ENCODE data around the gene CDC42EP5.
A peak's percentile ranks its signal among the peaks of the same experiment; 100 is the strongest.
"Not testable (repeated sequence)": the region's sequence is repeated elsewhere in the genome, so short reads cannot be mapped to it uniquely, and the experiment has no call there.

CDC42EP5 gene

DNA sequence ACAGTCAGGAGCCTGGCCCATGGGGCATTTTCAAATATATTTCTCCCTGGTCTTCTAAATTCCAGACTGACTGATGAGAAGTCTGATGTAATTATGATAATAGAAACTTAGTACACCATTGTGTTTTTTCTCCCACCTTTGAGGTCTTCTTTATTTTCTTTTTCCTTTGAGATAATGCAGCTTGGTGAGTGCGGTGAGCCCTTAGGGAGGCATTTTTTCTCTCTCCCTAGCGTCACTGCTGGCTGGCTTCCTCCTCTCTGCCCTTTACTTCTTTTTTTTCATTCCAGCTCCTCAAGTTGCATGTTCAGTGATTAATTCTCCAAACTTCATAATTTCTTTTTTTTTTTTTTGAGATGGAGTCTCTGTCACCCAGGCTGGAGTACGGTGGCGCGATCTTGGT lies 12.8 kb upstream of the CDC42EP5 start:
- DNase-seq: no peak

DNA sequence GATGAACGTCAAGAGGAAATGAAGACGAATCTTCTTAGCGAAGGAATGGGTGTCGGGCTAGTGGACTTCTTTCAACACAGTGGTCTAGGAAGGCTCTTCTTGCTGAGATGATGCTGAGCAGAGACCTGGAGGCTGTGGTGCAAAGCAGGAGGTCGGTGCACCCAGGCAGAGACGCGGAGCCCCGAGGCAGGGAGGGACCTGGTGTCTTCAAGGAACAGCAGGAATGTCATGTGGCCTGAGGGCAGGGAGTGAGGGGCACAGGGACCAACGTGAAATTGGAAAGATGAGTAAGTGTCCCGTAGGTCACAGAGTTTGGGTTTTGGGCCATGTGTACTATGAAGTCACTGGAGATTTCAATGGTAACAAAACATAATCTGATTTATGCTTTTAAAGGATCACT lies 11.4 kb upstream of the CDC42EP5 start:
- DNase-seq: no peak

DNA sequence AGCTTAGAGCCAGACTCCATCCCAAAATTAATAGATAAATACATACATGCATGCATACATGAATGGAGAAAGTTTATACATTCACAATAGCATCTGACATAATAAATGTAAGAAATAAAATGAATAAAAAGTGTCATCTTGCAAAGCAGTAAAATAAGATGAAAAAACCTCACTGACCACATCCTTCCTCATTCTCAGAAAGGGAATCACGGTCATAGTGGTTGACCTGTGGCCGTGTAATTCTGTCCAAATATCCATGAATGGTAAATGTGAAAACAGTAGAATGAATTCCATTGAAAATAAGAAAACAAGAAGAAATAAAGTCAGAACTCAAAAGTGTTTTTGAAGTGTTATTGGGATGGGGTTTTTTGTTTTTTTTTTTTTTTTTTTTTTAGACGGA lies 9.8 kb upstream of the CDC42EP5 start:
- no peak for DNase-seq

DNA sequence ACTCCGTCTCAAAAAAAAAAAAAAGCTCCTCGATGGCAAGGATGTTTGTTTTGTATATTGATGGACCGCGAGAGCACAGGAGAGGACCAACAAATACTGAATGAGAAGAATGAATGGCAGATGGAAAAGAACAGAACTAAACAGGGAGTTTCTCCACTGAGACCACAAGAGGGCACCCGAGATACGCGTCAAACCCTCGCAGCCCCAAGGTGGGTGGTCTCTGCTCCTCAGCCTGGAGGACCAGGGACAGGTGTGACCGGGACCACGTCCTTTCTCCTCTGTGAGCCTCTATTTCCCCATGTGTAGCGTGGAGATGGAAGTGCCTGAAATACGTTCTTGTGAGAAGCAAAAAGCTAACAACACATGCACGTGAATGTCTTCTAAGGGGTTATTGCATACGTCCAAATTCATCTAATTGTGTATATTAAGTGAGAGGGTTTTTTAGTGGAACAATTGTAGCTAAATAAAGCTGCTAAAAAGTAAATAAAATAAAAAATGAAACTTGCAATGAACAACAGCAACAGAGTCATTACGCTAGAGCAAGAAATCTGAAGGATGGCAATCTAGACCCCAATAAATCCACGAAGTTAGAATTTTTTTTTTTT lies 8.3 kb upstream of the CDC42EP5 start:
- DNase-seq: peak; percentile 13

DNA sequence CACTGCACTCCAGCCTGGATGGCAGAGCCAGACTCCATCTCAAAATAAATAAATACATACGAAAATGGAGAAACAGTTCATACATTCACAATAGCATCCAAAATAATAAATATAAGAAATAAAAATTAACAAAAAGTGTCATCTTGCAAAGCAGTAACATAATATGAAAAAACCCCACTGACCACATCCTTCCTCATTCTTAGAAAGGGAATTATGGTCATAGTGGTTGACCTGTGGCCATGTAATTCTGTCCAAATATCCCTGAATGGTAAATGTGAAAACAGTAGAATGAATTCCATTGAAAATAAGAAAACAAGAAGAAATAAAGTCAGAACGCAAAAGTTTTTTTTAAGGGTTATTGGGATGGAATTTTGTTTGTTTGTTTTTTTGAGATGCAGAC lies 7.0 kb upstream of the CDC42EP5 start:
- no peak for DNase-seq

DNA sequence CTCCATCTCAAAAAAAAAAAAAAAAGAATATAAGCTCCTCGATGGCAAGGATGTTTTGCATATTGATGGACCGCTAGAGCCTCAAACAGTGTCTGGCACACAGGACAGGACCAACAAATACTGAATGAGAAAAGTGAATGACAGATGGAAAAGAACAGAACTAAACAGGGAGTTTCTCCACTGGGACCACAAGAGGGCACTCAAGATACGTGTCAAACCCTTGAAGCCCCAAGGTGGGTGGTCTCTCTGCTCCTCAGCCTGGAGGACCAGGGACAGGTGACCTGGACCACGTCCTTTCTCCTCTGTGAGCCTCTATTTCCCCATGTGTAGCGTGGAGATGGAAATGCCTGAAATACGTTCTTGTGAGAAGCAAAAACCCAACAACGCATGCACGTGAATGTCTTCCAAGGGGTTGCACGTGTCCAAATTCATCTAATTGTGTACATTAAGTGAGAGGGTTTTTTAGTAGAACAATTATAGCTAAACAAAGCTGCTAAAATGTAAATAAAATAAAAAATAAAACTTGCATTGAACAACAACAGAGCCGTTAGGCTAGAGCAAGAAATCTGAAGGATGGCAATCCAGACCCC lies 5.7 kb upstream of the CDC42EP5 start:
- DNase-seq: no peak

DNA sequence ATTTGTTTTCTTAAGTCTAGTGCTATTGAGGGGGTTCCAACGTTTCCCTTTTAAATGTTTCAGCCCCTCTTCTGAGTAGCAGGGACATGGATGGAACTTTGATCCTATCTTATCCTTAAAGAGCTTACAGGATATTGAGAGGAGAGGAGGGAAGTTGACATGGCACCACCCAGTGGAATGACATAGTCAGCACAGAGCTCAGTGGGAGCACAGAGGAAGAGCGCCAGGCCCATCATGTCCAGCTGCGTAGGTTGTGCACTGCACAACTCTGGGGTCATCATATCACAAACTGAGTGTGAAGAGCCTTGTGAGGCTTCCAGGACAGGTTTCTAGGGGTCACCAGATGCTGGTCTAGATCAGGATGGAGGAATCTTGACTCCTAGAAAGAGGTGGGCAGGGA lies 4.6 kb upstream of the CDC42EP5 start:
- no peak for DNase-seq

DNA sequence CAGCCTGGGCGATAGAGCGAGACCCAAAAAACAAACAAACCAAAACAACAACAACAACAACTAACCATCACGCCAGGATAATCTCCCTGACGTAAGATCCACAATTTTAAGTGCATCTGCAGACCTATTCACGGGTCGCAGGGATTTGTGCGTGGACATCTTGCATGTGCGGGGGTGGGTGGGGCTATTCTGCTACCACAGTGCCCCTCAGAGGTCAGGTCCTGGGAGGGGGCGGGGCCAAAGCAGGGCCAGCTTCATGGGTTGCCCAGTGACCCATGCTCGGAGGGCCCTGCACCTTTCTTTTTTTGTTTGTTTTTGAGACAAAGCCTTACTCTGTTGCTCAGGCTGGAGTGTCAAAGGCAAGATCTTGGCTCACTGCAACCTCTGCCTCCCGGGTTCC lies 2.6 kb upstream of the CDC42EP5 start:
- no peak for DNase-seq

DNA sequence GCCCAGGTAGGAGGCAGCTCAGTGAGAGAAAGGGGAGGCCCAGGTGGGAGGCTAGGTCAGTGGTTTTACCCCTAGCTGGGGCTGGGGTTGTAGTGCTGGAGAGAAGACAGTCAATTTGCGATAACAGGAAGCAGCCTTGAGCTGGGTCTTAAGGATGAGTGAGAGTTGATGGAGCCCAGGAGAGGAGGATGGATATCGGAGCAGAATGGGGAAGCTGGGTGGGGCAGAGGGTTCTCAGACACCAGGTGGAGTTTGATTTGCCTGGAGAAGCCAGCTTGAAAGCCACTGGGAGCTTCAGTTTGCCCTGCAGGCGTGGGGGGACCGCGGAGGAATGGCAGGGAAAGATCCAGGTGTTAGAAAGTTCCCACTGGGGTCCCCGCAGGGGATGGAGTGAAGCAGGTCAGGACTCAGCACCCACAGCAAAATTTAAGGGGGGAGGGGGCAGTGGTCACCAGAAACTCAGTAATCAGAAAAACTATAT lies 836 bp upstream of the CDC42EP5 start:
- no peak for DNase-seq

DNA sequence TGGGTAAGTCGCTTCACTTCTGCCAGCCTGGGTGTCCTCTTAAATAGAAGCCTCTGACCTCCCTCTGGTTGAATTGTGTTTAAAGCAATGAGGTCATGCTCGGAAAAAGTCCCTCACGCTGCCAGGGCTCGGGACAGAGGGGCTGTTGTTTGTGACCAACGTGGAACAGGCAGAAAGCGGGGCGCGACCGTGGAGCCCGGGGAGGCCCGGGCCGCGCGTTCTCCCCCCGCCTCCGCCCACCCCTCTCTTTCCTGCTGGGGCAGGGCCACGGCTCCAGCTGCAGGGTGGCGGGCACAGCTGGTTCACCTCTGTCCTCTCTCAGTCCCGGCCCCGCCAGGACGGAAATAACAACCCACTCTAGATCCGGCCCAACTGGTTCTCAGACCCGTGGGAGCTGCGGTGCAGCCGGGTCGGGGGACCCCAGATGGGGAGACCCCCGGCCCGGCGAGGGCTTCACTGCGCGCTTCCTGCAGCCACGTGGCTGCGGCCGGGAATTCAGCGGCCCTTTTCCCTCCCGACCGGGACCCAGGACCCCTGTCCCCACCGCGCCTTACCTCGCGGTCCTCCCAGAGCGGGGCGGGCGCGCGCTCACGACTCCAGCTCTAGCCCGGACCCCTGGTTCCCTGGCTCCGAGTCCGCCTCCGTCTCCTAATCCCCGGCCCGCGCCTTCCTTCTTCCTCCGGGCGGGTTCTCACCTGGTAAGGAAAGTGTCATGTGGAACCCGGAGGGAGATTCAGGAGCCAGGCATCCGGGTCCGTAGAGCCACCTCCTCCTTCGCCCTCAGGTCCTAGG lies 1.9 kb downstream of the CDC42EP5 start:
- no peak for DNase-seq

DNA sequence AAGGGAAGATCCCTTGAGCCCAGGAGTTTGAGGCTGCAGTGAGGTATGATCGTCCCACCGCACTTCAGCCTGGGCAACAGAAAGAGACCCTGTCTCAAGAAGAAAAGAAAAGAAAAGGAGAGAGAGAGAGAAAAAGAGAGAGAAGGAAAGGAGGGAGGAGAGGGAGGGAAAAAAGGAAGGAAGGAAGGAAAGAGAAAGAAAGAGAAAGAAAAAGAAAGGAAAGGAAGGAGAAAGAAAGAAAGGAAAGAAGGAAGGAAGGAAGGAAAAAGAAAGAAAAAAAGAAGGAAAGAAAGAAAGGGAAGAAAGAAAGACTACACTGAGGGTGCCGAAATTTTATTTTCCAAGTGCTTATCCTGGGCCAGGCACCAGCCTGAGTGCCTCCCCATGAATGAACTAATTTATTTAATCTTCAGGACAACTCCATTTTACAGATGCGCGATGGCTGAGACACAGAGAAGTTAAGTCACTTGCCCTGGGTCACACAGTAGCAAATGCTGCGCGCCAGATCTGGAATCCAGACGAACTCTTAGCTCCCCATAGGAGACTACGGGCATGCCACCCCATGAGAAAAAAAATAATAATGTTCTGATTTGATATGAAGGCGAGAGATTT lies 2.7 kb downstream of the CDC42EP5 start:
- DNase-seq: no peak

DNA sequence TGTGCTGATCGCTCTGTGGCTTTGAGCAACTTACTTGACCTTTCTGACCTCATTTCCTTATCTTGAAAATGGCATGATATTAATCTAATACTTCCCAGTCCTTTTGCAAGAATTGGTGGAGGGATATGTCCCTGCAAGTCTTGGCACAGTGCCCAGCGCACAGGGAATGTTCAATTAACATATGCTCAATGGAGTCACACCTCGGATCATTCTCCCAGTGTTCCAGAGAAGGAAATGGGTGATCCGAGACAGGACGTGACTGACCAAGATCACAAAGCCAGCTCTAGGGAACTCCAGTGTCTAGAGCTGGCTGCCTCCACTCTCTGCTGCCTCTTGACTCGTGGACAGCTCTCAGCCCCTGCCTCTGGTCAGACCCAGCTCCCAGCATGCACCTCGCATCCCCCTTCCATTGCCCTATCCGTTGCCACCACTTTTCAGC lies 3.6 kb downstream of the CDC42EP5 start:
- DNase-seq: no peak

DNA sequence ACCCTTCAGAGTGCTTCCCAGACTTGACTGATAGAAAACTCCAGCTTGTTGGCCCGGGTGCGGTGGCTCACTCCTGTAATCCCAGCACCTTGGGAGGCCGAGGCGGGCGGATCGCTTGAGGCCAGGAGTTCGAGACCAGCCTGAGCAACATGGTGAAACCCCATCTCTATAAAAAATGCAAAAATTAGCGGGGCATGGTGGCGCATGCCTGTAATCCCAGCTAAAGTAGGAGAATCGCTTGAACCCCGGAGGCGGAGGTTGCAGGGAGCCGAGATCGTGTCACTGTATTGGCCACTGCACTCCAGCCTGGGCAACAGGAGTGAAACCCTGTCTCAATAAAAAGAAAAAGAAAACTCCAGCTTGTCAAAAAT lies 7.0 kb downstream of the CDC42EP5 start:
- not testable (repeated sequence) for DNase-seq

DNA sequence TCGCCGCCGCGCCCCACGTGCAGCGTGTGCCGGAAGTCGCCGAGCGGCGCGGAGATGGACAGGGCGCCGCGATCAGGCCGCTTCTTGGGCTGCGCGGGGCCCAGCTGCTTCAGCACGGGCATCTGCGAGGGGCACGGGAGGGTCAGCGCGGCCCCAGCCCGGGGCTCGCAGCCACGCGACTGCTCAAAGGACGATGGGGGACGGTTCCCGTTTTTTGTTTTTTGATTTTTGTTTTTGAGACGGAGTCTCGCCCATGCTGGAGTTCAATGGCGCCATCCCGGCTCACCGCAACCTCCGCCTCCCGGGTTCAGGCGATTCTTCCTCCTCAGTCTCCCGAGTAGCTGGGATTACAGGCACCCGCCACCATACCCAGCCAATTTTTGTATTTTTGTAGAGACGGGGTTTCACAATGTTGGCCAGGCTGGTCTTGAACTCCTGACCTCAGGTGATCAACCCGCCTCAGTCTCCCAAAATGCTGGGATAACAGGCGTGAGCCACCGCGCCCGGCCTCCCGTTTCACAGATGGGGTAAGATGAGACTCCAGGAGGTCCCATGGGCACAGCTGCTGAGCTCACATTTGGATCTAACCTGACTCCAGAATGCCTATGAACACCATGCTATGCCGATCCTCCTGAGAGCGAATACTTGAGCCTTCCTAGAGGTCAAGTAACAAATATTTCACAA lies 7.5 kb downstream of the CDC42EP5 start:
- DNase-seq: no peak

DNA sequence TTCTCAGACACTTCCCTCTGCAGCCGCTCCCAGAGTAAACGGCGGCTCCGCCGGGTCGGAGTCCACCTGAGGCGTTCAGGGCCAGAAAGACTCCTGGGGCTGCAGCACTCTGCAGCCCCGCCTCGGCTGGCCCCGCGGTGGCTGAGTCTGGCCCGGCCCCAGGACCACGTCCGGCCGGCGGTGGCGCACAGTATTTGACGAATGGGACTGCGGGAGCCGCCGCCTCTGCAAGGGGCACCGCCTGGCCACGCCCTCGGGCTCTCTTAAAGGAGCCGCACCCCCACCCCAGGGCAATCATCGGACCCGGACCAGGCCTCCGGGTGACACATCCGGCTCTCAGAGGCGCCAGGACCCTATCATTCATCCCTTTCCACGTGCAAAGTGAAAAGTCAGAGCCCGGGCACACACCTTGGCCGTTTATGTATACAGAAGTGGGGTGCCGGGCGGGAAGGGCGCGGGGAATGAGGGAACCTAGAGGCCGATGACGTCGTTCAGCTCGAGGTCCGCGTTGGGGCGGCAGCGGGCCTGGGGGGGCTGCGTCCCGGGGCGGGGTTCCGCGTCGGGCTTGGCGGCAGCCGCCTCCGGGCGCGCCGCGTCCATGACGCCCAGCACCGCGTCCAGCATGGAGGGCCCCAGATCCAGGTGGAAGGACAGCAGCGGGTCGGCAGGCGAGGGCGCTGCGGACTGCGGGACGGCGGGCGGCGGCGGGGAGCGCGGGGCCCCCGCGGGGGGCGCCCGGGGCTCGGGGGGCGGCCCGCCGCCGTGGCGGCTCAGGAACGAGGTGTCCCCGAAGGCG lies 8.3 kb downstream of the CDC42EP5 start:
- DNase-seq: peak; percentile 84

DNA sequence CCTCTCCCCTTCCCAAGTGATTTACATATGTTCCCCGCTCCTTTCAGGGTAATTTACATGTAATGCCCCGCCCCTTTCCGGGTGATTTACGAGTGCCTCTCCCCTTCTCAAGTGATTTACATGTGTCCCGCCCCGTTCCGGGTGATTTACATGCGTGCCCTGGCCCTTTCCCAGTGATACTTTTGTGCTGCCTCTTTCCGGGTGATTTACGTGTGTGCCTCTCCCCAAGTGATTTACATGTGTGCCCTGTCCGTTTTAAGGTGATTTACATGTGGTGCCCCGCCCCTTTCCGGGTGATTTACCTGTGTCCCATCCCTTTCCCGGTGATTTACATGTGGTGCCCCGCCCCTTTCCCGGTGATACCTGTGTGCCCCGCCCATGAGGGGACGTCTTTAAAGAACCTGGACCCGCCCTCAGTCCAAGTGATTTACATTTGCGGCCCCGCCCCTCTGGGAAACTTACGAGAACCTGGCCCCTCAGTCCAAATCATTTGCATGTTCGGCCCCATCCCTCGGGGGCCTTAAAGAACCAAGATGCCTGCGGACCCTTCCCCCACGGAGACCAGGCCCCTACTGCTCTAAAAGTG lies 9.0 kb downstream of the CDC42EP5 start:
- DNase-seq: peak; percentile 99

DNA sequence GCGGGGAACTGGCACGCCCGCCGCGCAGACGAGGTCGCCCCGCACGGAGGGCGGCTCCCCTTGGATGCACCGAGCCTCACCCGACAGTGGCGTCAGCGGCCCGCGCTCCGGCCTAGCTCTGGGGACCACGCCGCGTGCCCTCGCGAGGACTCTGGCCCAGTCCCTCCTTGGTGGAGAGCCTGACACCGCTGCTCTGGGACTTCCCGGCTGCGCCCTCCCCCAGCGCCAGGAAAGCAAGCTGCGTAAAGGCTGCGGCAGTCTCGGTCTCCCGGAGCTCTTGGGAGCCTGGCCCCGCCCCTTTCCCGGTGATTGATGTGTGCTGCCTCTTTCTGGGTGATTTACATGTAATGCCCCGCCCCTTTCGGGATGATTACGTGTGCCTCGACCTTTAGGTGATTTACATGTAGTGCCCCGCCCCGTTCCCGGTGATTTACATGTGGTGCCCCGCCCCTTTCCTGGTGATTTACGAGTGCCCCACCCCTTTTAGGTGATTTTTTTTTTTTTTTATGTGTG lies 9.5 kb downstream of the CDC42EP5 start, which contains the start of gene LENG9:
Gene LENG9, minus strand, starts transcription at position 248 of the 513 bp plus-strand sequence. CDS start 252 bp downstream, outside the sequence.
- peak; percentile 99 for DNase-seq

DNA sequence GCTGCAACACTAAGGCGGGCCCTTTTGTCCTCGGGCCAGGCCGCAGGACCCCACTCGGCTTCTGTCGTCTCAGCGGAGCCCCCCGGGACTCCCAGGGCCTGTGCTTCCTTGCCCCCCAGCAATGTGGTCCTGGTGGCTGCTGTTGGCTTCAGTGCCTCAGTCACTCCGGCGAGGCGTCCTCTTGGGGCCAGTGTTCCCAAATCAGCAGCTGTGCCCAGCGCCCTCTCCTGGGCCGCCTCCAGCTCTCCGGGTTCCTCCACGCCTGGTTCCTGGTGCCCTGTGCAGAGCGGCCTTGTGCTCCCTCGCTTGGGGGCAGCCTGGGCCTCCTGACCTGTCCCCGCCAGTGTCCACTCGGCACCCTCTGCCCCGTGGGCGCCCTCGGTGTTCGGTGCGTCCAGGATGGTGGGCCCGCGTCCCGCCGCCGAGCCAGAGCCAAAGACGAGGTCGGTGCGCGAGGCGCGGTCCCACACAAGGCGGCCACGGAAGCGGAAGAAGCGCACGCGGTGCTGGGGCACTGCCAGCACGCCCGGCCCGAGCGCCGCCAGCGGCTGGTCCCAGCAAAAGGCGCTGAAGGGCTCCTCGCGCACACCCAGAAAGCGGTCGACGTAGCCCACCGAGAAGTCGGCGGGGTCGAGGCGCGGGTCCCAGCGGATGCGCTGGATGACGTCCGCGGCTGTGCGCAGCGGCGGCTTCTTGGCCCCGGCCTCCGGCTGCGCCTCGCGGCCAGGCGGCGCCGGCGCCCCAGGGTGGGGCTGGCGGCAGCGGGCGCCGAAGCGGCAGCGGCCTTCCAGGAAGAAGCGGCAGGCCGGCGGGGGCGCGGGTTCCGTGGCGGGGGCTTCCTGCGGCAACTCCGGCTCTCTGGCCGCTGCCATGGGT lies 10.2 kb downstream of the CDC42EP5 start:
- peak; percentile 42 for DNase-seq

DNA sequence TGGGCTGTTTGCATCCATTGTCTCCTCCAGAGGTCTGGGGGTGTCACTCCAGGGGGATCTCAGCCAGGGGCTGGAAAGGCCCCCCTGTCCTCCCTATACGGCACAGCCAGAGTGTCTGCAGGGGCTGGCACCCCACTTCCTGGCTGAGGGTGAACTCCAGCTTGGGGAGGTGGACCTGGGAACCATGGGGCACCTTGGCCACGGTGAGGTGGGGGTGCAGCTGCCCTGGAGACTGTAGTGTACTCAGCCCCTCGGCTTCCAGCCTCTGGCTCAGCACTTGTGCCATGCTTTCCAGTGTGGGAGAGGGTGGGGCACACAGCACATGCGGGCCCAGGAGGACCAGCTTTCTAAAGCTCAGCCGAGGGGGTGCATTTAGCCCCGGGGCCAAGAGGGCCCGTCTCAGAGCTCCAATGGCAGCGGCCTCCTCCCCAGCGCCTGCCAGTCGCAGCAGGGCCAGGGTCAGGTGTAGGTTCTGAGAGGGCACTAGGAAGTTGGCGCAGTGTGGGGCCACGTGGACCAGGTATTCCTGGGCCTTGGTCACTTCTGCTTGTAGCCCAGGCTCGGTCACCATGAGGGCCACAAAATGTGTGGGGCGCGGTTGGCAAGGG lies 10.9 kb downstream of the CDC42EP5 start:
- DNase-seq: no peak

DNA sequence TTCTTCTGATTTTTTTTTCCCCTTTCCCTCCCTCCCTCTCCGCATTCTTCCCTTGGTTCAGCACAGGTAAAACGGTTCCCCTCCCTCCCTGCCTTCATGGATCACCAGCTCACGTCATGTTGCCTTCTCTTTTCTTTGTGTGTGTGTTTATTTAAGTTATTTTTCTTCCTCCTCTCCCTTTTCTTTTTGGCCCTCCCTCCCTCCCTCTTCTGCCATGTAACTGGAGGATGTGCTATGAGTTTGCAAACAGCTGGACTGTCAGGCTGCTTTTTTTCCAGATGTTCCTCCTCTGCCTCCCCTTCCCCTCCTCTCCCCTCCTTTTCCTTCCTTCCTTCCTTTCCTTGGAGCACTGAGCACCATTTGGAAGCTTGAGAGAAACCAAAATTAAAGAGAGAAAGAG lies 11.5 kb downstream of the CDC42EP5 start:
- DNase-seq: no peak
